NCI-H774 (cell line): ENCODE measurements around the gene SMARCD3.

ENCODE experiments used
- DNase-seq: peaks from one replicate; lab custom pipeline; 2025; lab: John Stamatoyannopoulos, UW

The SMARCD3 gene

DNA sequence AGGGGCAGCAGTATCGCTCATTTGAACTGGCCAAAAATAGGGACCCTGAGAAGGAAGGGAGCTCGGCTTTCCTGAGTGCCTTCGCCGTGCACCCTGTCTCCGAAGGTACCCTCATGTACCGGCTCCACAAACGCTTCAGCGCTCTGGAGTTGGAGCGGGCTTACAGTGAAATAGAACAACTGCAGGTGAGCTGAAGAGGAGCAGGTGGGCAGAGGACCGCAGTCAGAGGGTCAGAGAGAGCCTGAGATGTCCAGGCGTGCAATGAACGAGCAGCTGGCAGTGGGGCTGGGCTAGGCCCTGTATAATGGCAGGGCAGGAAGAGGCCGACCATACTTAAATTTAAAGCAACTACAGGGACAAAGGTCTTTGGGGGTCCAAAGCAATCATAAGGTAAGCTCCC lies 12.1 kb downstream of the SMARCD3 start:
- no peak for DNase-seq

DNA sequence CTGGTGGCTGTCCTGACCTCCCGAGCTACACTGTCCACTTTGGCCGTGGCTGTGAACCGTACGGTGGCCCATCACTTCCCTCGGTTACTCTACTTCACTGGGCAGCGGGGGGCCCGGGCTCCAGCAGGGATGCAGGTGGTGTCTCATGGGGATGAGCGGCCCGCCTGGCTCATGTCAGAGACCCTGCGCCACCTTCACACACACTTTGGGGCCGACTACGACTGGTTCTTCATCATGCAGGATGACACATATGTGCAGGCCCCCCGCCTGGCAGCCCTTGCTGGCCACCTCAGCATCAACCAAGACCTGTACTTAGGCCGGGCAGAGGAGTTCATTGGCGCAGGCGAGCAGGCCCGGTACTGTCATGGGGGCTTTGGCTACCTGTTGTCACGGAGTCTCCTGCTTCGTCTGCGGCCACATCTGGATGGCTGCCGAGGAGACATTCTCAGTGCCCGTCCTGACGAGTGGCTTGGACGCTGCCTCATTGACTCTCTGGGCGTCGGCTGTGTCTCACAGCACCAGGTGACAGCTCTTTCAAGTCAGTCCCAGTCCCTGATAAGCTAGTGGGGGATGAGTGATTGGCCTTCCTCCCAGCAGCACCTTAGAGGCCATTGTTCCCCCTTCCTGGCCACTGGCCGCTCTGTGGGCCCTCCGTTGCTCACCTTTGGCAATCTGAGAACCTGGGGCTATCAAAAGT lies 13.3 kb downstream of the SMARCD3 start:
- no peak for DNase-seq

GRCh38 chr7:151233804-151234203 lies 14.7 kb downstream of the SMARCD3 start:
- no peak for DNase-seq

- DNase-seq: no peak
These were observed 15.4 kb downstream of the SMARCD3 start for GRCh38 chr7:151232917-151233701.

- peak; percentile 76 for DNase-seq
These were observed 16.2 kb downstream of the SMARCD3 start, which contains the start of gene CHPF2 for GRCh38 chr7:151232091-151232916. Gene CHPF2, plus strand, starts transcription at chr7:151232483. Its CDS starts 1,529 bp downstream, at chr7:151234012.

GRCh38 chr7:151231080-151231479 lies 17.4 kb downstream of the SMARCD3 start:
- DNase-seq: no peak

DNA sequence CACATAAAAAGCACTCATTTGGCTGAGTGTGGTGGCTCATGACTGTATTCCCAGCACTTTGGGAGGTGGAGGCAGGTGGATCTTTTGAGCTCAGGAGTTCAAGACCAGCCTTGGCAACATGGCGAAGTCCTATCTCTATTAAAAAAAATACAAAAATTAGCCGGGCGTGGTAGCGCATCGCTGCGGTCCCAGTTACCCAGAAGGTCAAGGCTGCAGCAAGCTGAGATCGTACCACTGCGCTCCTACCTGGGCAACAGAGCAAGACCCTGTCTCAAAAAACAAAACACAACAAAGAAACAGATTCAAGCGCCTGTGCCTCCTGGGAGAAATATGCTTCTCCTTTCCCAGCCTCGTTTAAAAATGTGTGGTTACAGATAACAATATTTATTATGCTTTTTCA lies 19.2 kb downstream of the SMARCD3 start:
- no peak for DNase-seq

- no peak for DNase-seq
These were observed 20.2 kb downstream of the SMARCD3 start for GRCh38 chr7:151228024-151228866.

- peak; percentile 96 for DNase-seq
These were observed 21.4 kb downstream of the SMARCD3 start, which contains the start of gene ABCF2 for GRCh38 chr7:151226875-151227782. Gene ABCF2, minus strand, starts transcription at chr7:151227205. Its CDS starts 747 bp downstream, at chr7:151226458.

- no peak for DNase-seq
These were observed 22.0 kb downstream of the SMARCD3 start for GRCh38 chr7:151226560-151226874.

DNA sequence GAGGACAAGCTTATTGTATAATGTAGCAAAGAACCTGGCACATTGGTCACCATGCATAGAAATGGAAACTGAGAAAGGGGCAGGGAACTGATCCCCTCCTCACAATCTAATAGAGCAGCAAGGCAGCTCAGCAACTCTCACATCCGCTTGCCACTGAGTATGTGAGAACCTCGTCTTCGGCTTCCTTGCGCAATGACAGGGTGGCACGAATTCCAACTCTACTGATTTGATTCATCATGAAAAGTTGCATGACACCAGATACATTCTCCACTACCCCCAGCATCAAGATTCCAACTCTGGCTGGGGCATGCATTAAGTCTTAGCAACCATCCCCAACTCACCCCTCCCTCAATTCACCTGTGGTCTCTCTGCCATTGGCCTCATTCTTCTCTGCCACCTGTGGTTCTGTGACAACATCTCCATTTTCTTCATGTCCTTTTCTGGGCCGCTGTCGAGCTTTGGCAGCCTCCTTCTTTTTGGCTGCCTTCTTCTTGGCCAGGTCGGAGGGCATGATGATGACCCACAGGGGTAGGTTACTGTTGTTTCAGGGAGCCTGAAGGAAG lies 22.5 kb downstream of the SMARCD3 start:
- no peak for DNase-seq

DNA sequence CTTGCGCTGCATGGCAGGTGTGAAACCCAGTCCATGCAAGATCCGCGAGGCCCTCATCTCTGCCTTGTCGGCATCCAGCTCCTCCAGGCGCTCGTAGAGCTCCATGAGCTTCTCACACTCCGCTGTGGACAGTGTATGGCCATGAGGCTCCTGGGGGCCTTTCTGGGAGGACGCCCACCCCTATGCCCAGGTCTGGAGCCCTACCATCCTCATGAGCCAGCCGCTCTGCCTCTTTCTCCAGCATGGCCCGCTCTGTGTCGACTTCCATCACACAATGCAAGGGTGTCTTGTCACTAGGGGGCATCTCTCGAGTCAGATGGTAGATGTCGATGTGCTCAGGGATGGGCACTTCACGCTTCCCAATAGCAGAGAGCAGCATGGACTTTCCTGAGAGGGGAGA lies 24.8 kb downstream of the SMARCD3 start:
- no peak for DNase-seq

DNA sequence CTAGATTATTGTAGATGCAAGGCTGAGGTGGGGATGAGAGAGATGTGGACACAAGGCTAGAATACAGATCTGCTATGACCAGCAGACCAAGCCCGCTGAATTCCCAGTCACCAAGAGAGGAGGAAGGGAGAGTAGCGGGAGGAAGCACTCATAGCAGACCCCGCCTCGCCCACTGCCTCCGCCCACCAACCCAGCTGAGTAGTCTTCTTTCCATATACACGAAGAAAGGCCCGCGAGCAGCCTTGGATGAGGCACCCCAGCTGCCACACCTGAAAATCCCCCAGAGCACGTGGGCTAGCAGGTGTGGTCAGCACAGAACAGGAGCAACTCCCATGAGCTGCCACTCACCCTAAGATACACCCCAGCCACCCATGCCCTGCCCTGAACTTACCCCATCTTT lies 30.3 kb downstream of the SMARCD3 start:
- DNase-seq: no peak

DNA sequence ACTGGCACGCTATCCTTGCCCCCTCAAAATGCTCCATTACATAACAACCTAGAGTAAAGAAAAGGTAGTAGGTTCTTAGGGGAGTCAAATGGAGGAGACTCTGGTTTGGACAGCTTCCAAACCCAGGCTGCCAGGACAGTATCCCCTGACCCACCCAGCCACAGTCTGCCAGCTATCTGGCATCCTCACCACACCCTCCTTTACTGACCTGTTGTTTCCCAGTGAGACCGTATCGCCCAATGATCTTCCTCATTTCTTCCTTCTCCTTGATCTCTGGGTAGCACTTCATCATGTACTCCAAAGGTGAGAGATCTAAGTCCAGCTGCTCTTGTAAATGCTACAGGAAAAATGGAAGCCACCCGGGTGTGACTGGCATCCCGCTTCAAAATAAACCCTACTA lies 33.1 kb downstream of the SMARCD3 start:
- DNase-seq: no peak

- DNase-seq: no peak
These were observed 34.7 kb downstream of the SMARCD3 start for GRCh38 chr7:151213826-151214225.

DNA sequence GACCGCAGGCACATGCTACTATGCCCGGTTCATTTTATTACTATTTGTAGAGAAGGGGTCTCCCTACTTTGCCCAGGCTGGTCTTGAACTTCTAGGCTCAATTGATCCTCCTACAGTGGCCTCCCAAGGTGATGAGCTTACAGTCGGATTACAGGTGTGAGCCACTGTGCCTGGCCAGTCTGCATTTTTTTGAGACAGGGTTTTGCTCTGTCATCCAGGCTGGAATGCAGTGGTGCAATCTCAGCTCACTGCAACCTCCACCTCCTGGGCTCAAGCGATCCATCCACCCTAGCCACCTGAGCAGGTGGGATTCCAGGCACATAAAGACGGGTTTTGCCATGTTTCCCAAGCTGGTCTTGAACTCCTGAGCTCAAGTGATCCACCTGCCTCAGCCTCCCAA lies 35.9 kb downstream of the SMARCD3 start:
- DNase-seq: no peak

DNA sequence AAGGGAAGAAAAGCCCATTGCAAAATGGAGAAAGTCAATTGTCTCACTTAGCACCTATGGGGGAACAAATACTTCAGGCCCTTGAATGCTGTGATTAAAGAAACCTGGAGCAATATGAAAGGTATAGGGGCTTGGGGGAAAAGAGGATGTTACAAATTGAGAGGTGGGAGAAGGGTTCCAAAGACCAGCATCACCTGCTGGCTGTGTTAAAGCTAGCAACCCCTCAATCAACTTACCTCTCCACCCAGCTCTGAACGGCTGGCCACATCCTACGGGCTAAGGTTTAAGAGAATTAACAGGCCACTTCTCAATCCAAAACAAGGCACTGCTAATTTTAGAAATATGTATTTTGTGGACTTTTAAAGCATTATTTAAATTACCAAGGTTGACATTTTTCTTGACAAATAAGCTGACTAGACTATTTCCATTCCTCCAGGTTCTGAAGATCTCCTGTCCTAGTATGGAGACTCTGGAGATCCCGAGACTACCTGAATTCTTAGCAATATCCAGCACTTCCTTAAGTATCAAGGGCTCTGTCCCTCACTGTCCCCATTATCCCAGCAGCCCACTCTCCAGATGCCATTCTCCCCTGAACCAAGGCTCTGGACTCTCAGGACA lies 37.2 kb downstream of the SMARCD3 start:
- no peak for DNase-seq

DNA sequence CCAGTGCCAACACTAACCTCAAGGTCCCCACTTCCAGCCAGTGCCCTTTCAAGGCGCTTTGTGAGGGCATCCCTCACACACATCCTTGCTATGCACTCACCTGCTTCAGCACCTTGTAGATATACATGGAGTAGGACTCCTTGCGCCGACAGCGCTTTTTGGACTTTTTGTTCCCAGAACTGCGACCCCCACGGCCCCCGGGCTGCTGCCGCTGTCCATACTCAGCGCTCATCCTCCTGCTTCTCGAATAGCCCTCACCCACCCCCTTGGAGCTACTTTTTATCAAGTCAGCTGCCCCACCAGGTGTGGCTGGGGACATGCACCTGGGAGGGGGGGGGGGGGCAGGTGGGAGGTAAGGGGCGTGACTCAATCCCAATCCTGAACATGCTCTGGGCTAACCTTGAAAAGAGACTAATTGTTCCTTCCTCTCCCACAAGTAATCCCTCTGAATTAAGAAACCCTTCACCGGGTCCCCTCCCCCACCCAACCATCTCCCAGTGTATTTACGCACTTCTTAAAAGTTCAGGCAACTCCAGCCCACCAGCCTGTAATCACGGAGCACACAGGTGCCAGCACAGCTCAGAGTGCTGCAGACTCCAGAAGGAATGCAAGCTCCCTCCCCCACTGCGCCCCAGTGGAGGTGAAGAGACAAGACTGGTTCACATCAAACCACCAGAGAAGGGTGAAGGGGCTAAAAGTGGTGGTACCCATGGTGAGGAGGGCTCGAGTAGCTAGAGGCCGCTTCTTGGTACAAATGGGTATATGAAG lies 38.2 kb downstream of the SMARCD3 start, which contains the start of gene H2BK1:
H2BK1 (minus strand) TSS at position 402 of the 768 bp plus-strand sequence; CDS start at position 232, 170 bp downstream.
- no peak for DNase-seq

DNA sequence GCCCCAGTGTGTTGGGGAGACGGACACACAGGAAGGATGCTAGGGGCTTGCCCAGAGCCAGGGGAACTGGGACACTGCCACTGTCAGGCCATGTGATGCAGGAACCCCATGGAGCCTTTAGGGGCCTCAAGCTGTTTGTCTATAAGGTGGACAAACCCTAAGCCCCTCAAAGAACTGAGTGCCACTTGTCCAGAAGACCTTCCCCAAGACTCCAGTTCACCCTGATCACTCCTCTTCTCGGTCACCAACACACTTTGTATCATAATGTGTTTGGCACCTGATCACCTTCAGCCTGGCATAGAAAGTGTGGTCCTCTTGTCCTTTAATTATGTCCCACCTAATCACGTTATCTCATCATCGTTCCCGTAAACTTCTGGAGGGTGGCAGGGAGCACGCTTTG lies 38.9 kb downstream of the SMARCD3 start:
- DNase-seq: no peak
